A549 (cell line): ENCODE measurements around the gene GPR183. TPM values are rescaled to one million over a fixed set of nuclear protein-coding genes. Genes with fewer than 3 reads are reported as not detected.

Source experiments
- ATAC-seq, 2 experiments: fragments of 200-7000 bp in 1 of 2; fragments of >200 bp in 1 of 2; cut with Nextera tagmentation in 1 of 2; cut with Tn5 transposase in 1 of 2; 3 replicates each; pipeline versions ENCODE4 v1.8.0 to v1.9.1; 2018 to 2020; ENCODE audit warnings: mild to moderate bottlenecking in 1 of 2, moderate library complexity in 1 of 2
- CTCF ChIA-PET: fragments of 300-600 bp; sonication (Branson Sonifier 250); formaldehyde crosslinking; extraction: SDS; loops from one replicate; lab custom pipeline; 2021; ENCODE audit warnings: antibody characterized with exemption, inconsistent platforms; lab: Yijun Ruan, JAX
- POLR2A ChIA-PET: fragments of 350-600 bp; formaldehyde crosslinking; extraction: SDS; loops from one replicate; lab custom pipeline; 2021; ENCODE audit warnings: antibody characterized with exemption, inconsistent platforms; lab: Yijun Ruan, JAX
- DNase-seq, 2 experiments: peaks; one replicate each; pipeline versions ENCODE4 v3.0.0 to v3.0.0-alpha.2; 2011 to 2016; ENCODE audit warnings: low read depth in 1 of 2, low spot score in 1 of 2
- FAIRE-seq: peaks from 2 replicates; lab custom pipeline; 2011; peaks lifted over from hg19 to GRCh38; lab: Jason Lieb, UNC
- H3K27ac ChIP-seq, 2 experiments: fragments of >200 bp; sonication (Bioruptor Twin); formaldehyde crosslinking; 3 replicates each; pipeline ENCODE4 v1.5.1; 2016 to 2017
- H3K4me1 ChIP-seq: fragments of >200 bp; sonication (Bioruptor Twin); formaldehyde crosslinking; 3 replicates; pipeline ENCODE4 v1.6.1; 2016
- H3K4me2 ChIP-seq: fragments of >200 bp; sonication (Bioruptor Twin); formaldehyde crosslinking; 3 replicates; pipeline ENCODE4 v1.6.1; 2016
- H3K4me3 ChIP-seq: fragments of >200 bp; sonication (Bioruptor Twin); formaldehyde crosslinking; 3 replicates; pipeline ENCODE4 v1.5.1; 2016
- H3K9me3 ChIP-seq: fragments of >200 bp; sonication (Bioruptor Twin); formaldehyde crosslinking; 3 replicates; pipeline ENCODE4 v1.6.1; 2016
- CEBPB ChIP-seq, 2 experiments: fragments of >200 bp in 1 of 2; sonication (Bioruptor Twin) in 1 of 2; formaldehyde crosslinking in 1 of 2; IDR thresholded peaks; 2 replicates each; pipeline ENCODE4 v1.6.1; 2012 to 2016
- CHD2 ChIP-seq: fragments of 150-350 bp; IDR thresholded peaks from 2 replicates; pipeline ENCODE4 v1.6.1; 2014; ENCODE audit warnings: low read length; ENCODE audit not compliant: partially characterized antibody
- FOSB ChIP-seq: fragments of 250-450 bp; sonication (Bioruptor Pico); IDR thresholded peaks from 2 replicates; pipeline ENCODE4 v1.5.0; 2020; ENCODE audit warnings: mild to moderate bottlenecking, moderate library complexity
- FOXS1 ChIP-seq: fragments of 250-450 bp; sonication (Bioruptor Pico); IDR thresholded peaks from 2 replicates; pipeline ENCODE4 v1.5.0; 2020; ENCODE audit warnings: mild to moderate bottlenecking, moderate library complexity
- HEYL ChIP-seq: fragments of 250-450 bp; sonication (Bioruptor Pico); IDR thresholded peaks from 2 replicates; pipeline ENCODE4 v1.8.0; 2021; ENCODE audit warnings: mild to moderate bottlenecking, moderate library complexity
- HOXA7 ChIP-seq: fragments of 250-450 bp; sonication (Bioruptor Pico); IDR thresholded peaks from 2 replicates; pipeline ENCODE4 v1.5.0; 2020; ENCODE audit warnings: mild to moderate bottlenecking, moderate library complexity
- KDM5A ChIP-seq: fragments of 200-600 bp; sonication (generic); IDR thresholded peaks from 2 replicates; pipeline ENCODE4 v1.6.1; 2016; ENCODE audit warnings: antibody characterized with exemption, mild to moderate bottlenecking
- MAFK ChIP-seq: fragments of 450-650 bp; IDR thresholded peaks from 2 replicates; pipeline ENCODE4 v1.6.1; 2014; ENCODE audit not compliant: partially characterized antibody
- MYC ChIP-seq: IDR thresholded peaks from 2 replicates; pipeline ENCODE4 v1.6.1; 2012; ENCODE audit warnings: mild to moderate bottlenecking, inconsistent platforms, low read length, improper control_type of control experiment, borderline replicate concordance
- NFE2L2 ChIP-seq: fragments of 150-350 bp; conservative IDR thresholded peaks from 2 replicates; pipeline ENCODE4 v1.6.1; 2014; ENCODE audit warnings: low read length
- NPAS2 ChIP-seq: fragments of 250-450 bp; sonication (Bioruptor Pico); IDR thresholded peaks from 2 replicates; pipeline ENCODE4 v1.8.0; 2022; ENCODE audit warnings: mild to moderate bottlenecking, moderate library complexity, borderline replicate concordance
- POLR2AphosphoS2 ChIP-seq: conservative IDR thresholded peaks from 2 replicates; pipeline ENCODE4 v1.6.1; 2012; ENCODE audit warnings: low read length, improper control_type of control experiment, inconsistent platforms
- RAD21 ChIP-seq, 2 experiments: fragments of >200 bp in 1 of 2; sonication (Bioruptor Twin) in 1 of 2; formaldehyde crosslinking in 1 of 2; IDR thresholded peaks in 1 of 2; conservative IDR thresholded peaks in 1 of 2; 2 replicates in 1 of 2; 3 replicates in 1 of 2; pipeline ENCODE4 v1.6.1; 2012 to 2018; ENCODE audit warnings: inconsistent platforms in 1 of 2
- RCOR1 ChIP-seq: fragments of 150-350 bp; IDR thresholded peaks from 2 replicates; pipeline ENCODE4 v1.6.1; 2014; ENCODE audit warnings: antibody characterized with exemption, low read length, low read depth
- RNF2 ChIP-seq: fragments of 200-600 bp; sonication (generic); IDR thresholded peaks from 2 replicates; pipeline ENCODE4 v1.6.1; 2016; ENCODE audit warnings: low read depth, mild to moderate bottlenecking, antibody characterized with exemption, moderate library complexity, borderline replicate concordance
- SMC3 ChIP-seq: fragments of >200 bp; sonication (Bioruptor Twin); formaldehyde crosslinking; IDR thresholded peaks from 3 replicates; pipeline ENCODE4 v1.6.1; 2018; ENCODE audit warnings: inconsistent platforms
- TP53 ChIP-seq: fragments of 250-450 bp; sonication (Bioruptor Pico); IDR thresholded peaks from 2 replicates; pipeline ENCODE4 v1.5.0; 2021; ENCODE audit warnings: mild to moderate bottlenecking, moderate library complexity
- ZC3H11A ChIP-seq: fragments of 450-650 bp; IDR thresholded peaks from 2 replicates; pipeline ENCODE4 v1.6.1; 2014; ENCODE audit warnings: antibody characterized with exemption, mild to moderate bottlenecking
- ZFP36 ChIP-seq: fragments of 450-650 bp; IDR thresholded peaks from 2 replicates; pipeline ENCODE4 v1.6.1; 2014; ENCODE audit warnings: borderline replicate concordance; ENCODE audit not compliant: partially characterized antibody
- ZSCAN20 ChIP-seq: fragments of 250-450 bp; sonication (Bioruptor Pico); IDR thresholded peaks from 2 replicates; pipeline ENCODE4 v1.8.0; 2022; ENCODE audit warnings: mild to moderate bottlenecking, moderate library complexity
- WGBS: methylation state at CpG from one replicate; pipeline ENCODE4 v1.1.6; 2017; ENCODE audit errors: missing lambda C conversion rate; 5-methylcytosine and 5-hydroxymethylcytosine counted together
- polyA plus RNA-seq, 4 experiments: library from polyadenylated mRNA; depleted of rRNA in 3 of 4; stranded (reverse); fragments of >200 nt; fragmentation: RNase III in 1 of 4; extraction: RNeasy Plus Mini Kit Qiagen cat#74134 plus additional on column Dnase treatment in 1 of 4; gene quantifications; 2 replicates in 3 of 4; 3 replicates in 1 of 4; pipeline ENCODE4 v1.2.3, GENCODE V29; 2011 to 2017
- TF ChIP-seq, protein P1 (sequence below): IDR thresholded peaks from 2 replicates; pipeline ENCODE4 v1.6.1; 2012; ENCODE audit warnings: low read depth, borderline replicate concordance
- TF ChIP-seq, protein P2 (sequence below): fragments of >200 bp; sonication (Bioruptor Twin); formaldehyde crosslinking; IDR thresholded peaks from 3 replicates; pipeline ENCODE4 v1.5.1; 2016
- TF ChIP-seq, protein P3 (sequence below): fragments of 250-450 bp; sonication (Bioruptor Pico); IDR thresholded peaks from 2 replicates; pipeline ENCODE4 v1.5.0; 2021; ENCODE audit warnings: mild to moderate bottlenecking, moderate library complexity, borderline replicate concordance
- TF ChIP-seq, protein P4 (sequence below): fragments of 150-350 bp; IDR thresholded peaks from 2 replicates; pipeline ENCODE4 v1.6.1; 2014; ENCODE audit warnings: low read depth, mild to moderate bottlenecking, low read length

Gene GPR183
- polyA plus RNA-seq, 2 of the 4 experiments (the other 2 are of a cell fraction), result not detected

DNA sequence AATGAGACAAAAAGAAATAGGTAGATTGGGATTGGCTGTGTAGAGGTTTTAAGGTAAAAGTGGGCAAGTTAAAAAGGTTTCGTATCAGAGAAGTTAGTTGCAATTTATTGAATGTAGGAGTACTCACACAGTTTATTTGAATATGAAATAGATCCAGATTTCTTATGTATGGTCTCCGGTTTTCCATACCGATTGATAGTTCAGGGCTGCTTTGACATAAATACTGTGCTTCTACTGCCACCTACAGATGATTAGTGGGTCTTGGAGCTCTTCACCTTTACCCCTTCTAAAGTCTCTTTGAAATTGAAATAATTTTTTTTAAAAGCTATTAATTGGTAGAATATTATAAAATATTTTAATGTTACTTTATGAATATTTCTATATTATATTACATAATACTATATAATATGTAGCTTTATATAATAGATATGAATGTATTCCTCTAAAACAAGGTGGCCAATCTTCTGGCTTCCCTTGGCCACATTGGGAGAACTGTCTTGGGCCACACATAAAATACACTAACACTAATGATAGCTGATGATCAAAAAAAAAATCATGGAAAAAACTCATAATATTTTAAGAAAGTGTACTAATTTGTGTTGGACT, 41.3 kb downstream of the GPR183 start:
- H3K9me3 ChIP-seq, result no peaks in the 10 kb centered on the region
- no peaks in the 10 kb centered on the region for H3K4me1 ChIP-seq
- H3K4me3 ChIP-seq, result no peak overlapping the region
- WGBS, result 28% methylated on average over 3 of the region's 3 CpGs
- H3K27ac ChIP-seq, result no peak overlapping the region
- POLR2A ChIA-PET, result interaction anchor here (1.1 kb wide), 1 partner anchor 66 kb away, joined by 5 read pairs; the partner anchor contains the start of gene UBAC2
- CTCF ChIA-PET, result interaction anchor here (0.6 to 5.6 kb wide), 24 partner anchors 9 to 436 kb away, joined by 3 to 106 read pairs (median 4); partner anchors contain the start of gene UBAC2
- peak; percentile 76 to 82; a peak in 3 of 6 replicates for ATAC-seq
- peak; percentile 18 to 39 for DNase-seq
- H3K4me2 ChIP-seq, result no peak overlapping the region
- TF ChIP-seq ZSCAN20 (CRISPR knock-in tag) (no peak), RNF2 (no peak), RAD21 (conservative IDR thresholded peaks at IDR 0.05 in 1 of 2, IDR thresholded peaks at IDR 0.05 in 1 of 2) (peak; percentile 62 to 70), MYC (no peak), FOSB (CRISPR knock-in tag) (no peak), HEYL (no peak), RCOR1 (no peak), NFE2L2 (no peak), MAFK (no peak), TP53 (no peak), FOXS1 (CRISPR knock-in tag) (no peak), POLR2AphosphoS2 (no peak), SMC3 (peak; percentile 47), NPAS2 (CRISPR knock-in tag) (no peak), HOXA7 (no peak), ZFP36 (no peak), CEBPB (IDR thresholded peaks at IDR 0.05) (no peak), CHD2 (no peak), ZC3H11A (no peak)
- TF ChIP-seq, protein P1, sequence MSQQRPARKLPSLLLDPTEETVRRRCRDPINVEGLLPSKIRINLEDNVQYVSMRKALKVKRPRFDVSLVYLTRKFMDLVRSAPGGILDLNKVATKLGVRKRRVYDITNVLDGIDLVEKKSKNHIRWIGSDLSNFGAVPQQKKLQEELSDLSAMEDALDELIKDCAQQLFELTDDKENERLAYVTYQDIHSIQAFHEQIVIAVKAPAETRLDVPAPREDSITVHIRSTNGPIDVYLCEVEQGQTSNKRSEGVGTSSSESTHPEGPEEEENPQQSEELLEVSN, result no peak
- TF ChIP-seq, protein P2, sequence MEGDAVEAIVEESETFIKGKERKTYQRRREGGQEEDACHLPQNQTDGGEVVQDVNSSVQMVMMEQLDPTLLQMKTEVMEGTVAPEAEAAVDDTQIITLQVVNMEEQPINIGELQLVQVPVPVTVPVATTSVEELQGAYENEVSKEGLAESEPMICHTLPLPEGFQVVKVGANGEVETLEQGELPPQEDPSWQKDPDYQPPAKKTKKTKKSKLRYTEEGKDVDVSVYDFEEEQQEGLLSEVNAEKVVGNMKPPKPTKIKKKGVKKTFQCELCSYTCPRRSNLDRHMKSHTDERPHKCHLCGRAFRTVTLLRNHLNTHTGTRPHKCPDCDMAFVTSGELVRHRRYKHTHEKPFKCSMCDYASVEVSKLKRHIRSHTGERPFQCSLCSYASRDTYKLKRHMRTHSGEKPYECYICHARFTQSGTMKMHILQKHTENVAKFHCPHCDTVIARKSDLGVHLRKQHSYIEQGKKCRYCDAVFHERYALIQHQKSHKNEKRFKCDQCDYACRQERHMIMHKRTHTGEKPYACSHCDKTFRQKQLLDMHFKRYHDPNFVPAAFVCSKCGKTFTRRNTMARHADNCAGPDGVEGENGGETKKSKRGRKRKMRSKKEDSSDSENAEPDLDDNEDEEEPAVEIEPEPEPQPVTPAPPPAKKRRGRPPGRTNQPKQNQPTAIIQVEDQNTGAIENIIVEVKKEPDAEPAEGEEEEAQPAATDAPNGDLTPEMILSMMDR, result peak; percentile 60
- TF ChIP-seq, protein P3, sequence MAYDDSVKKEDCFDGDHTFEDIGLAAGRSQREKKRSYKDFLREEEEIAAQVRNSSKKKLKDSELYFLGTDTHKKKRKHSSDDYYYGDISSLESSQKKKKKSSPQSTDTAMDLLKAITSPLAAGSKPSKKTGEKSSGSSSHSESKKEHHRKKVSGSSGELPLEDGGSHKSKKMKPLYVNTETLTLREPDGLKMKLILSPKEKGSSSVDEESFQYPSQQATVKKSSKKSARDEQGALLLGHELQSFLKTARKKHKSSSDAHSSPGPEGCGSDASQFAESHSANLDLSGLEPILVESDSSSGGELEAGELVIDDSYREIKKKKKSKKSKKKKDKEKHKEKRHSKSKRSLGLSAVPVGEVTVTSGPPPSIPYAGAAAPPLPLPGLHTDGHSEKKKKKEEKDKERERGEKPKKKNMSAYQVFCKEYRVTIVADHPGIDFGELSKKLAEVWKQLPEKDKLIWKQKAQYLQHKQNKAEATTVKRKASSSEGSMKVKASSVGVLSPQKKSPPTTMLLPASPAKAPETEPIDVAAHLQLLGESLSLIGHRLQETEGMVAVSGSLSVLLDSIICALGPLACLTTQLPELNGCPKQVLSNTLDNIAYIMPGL (CRISPR knock-in tag), result no peak
- FAIRE-seq, result no peak

DNA sequence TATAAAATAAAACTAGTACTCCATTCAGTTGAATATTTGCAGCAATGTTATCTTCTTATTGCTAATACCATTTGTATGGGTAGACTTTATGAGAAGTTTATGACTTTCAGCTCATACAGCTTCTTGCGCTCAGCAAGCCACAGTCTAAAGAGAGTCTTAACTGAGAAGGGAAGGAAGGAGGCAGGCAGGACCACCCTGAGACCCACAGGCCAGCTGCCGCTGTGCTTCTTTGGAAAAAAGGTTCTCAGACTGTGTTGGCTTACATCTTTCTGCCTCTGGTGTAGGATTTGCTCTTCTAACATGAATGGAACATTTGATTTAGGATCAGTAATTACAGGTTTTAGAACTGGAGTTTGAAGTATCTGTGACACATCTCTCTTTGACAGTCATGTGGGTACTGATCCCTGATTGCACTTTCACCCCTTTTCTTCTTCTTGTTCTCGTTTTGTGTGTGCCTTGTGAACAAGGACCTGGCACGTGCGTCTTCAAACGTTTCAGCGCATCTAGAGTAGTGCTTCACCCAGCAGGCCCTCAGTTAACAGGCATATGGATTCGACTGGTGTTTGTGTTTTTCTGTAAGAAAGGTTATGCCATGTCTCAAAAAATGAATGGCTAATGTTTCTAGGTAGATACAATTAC, 41.9 kb downstream of the GPR183 start:
- CTCF ChIA-PET, result interaction anchor here (0.9 to 5.6 kb wide), 15 partner anchors 9 to 435 kb away, joined by 3 to 106 read pairs (median 6); partner anchors contain the start of gene UBAC2
- 74% methylated on average over 8 of the region's 8 CpGs for WGBS
- ATAC-seq (no peak), FAIRE-seq (no peak), DNase-seq (no peak)
- POLR2A ChIA-PET, result interaction anchor here (1.1 kb wide), 1 partner anchor 65 kb away, joined by 5 read pairs; the partner anchor contains the start of gene UBAC2
- Histone ChIP-seq H3K4me3 (no peak overlapping the region), H3K4me1 (no peaks in the 10 kb centered on the region), H3K27ac (no peak overlapping the region), H3K4me2 (no peak overlapping the region), H3K9me3 (no peaks in the 10 kb centered on the region)
- TF ChIP-seq, protein P1, result no peak
- TF ChIP-seq ZFP36 (no peak), KDM5A (no peak)
- TF ChIP-seq, protein P4, sequence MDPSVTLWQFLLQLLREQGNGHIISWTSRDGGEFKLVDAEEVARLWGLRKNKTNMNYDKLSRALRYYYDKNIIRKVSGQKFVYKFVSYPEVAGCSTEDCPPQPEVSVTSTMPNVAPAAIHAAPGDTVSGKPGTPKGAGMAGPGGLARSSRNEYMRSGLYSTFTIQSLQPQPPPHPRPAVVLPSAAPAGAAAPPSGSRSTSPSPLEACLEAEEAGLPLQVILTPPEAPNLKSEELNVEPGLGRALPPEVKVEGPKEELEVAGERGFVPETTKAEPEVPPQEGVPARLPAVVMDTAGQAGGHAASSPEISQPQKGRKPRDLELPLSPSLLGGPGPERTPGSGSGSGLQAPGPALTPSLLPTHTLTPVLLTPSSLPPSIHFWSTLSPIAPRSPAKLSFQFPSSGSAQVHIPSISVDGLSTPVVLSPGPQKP, result no peak
